ENCODE data around the gene PLCL2. TPM values are rescaled to one million over a fixed set of nuclear protein-coding genes. Genes with fewer than 3 reads are reported as not detected.

Gene PLCL2
- total RNA-seq, 1 experiment from 2014 or later: 32.1 TPM

- H4K5ac ChIP-seq (ENCODE audit: insufficient read length, low read depth, low read length): no peak overlapping the region
- no peak overlapping the region for H2BK12ac ChIP-seq (ENCODE audit: insufficient read length, low read depth, low read length)
- no peak overlapping the region for H3K18ac ChIP-seq (ENCODE audit: insufficient read length, low read depth, low read length)
- H3K27ac Mint-ChIP-seq: no peak overlapping the region
- peaks cover 46 to 55% of the 10 kb centered on the region in 2 experiments for H3K4me1 Mint-ChIP-seq
- no peak overlapping the region for H3K27ac ChIP-seq (ENCODE audit: insufficient read length, low read depth, low read length)
- no peak overlapping the region for H2BK15ac ChIP-seq (ENCODE audit: low read depth, low read length)
- no peak overlapping the region for H2BK20ac ChIP-seq (ENCODE audit: low read depth, low read length, poor library complexity, severe bottlenecking)
- H3K27me3 ChIP-seq (ENCODE audit: insufficient read depth, low read length): no peaks in the 10 kb centered on the region
- H3K4me3 Mint-ChIP-seq: no peak overlapping the region
- DNase-seq: no peak
- H3T11ph ChIP-seq (ENCODE audit: low read length): no peak overlapping the region
- no peaks in the 10 kb centered on the region for H4K20me1 ChIP-seq (ENCODE audit: control insufficient read depth, insufficient read depth, insufficient read length)
- no peaks in the 10 kb centered on the region for H3K4me1 ChIP-seq (ENCODE audit: insufficient read depth, low read length)
- no peak overlapping the region for H4K91ac ChIP-seq (ENCODE audit: insufficient read length, low read depth, low read length)
- no peak overlapping the region for H4K8ac ChIP-seq (replicated peaks; ENCODE audit: insufficient read length, low read depth, low read length)
- no peak overlapping the region for H3K23ac ChIP-seq (ENCODE audit: insufficient read length, low read depth, low read length)
- H3K4me2 ChIP-seq (ENCODE audit: insufficient read depth, insufficient read length, low read length): no peak overlapping the region
- no peak overlapping the region for H2AFZ ChIP-seq (ENCODE audit: low read length)
- H3K56ac ChIP-seq (ENCODE audit: insufficient read length, low read depth, low read length): no peak overlapping the region
- H3K9me3 Mint-ChIP-seq: no peaks in the 10 kb centered on the region
- no peak overlapping the region for H3K14ac ChIP-seq (ENCODE audit: insufficient read depth, low read length)
- no peak overlapping the region for H2BK120ac ChIP-seq (ENCODE audit: low read depth, low read length, poor library complexity, severe bottlenecking)
- H3K9me3 ChIP-seq (ENCODE audit: control insufficient read depth, low read depth, low read length): no peaks in the 10 kb centered on the region
- H3K36me3 Mint-ChIP-seq (ENCODE audit: insufficient read depth in 1 of 3, low read depth in 3 of 3): no peaks in the 10 kb centered on the region
- H2AK5ac ChIP-seq (ENCODE audit: insufficient read length, low read length): no peak overlapping the region
- no peaks in the 10 kb centered on the region for H3K23me2 ChIP-seq (ENCODE audit: insufficient read length, low read depth, low read length, poor library complexity, severe bottlenecking)
- TF ChIP-seq CTCF (conservative IDR thresholded peaks at IDR 0.05): no peak
- H3K4ac ChIP-seq (ENCODE audit: low read depth, low read length): no peak overlapping the region
- no peak overlapping the region for H3K9ac ChIP-seq (ENCODE audit: extremely low read depth, insufficient read length, low read length)
- H3K79me1 ChIP-seq (ENCODE audit: insufficient read depth, low read depth, low read length, poor library complexity, severe bottlenecking): no peaks in the 10 kb centered on the region
- H3K79me2 ChIP-seq (ENCODE audit: insufficient read depth, low read length): 0 out of 2 replicates have a peak, but pooled peaks cover 2% of the 10 kb centered on the region
- no peak overlapping the region for H2BK5ac ChIP-seq (ENCODE audit: insufficient read length, low read length)
- H3K27me3 Mint-ChIP-seq (ENCODE audit: low read depth): no peaks in the 10 kb centered on the region
Observed at GRCh38 chr3:16907243-16907642, 22.5 kb downstream of the PLCL2 start.
